ENCODE data around the gene CENPX. TPM values are rescaled to one million over a fixed set of nuclear protein-coding genes. Genes with fewer than 3 reads are reported as not detected.
A peak's percentile ranks its signal among the peaks of the same experiment; 100 is the strongest.

The CENPX gene
- total and polyA plus RNA-seq, 2 of the 13 experiments (the other 11 are each of a cell fraction or from before 2014, with no cell fraction given): 92.7 to 170 TPM

- peak; percentile 81; the same call in 1 of the 2 replicates for TF ChIP-seq E2F1 (CRISPR knock-in tag; IDR thresholded peaks at IDR 0.05)
- no peak for TF ChIP-seq SOX6 (IDR thresholded peaks at IDR 0.05)
- peak; percentile 92 for TF ChIP-seq SOX6 (CRISPR knock-in tag; IDR thresholded peaks at IDR 0.05)
- TF ChIP-seq TEAD3 (CRISPR knock-in tag; optimal IDR thresholded peaks at IDR 0.05; ENCODE audit: borderline replicate concordance): peak; percentile 81
- no peak for TF ChIP-seq ZNF766 (CRISPR knock-in tag; IDR thresholded peaks at IDR 0.05; ENCODE audit: borderline replicate concordance)
- TF ChIP-seq RXRA (CRISPR knock-in tag; IDR thresholded peaks at IDR 0.05): peak; percentile 97
- TF ChIP-seq, protein P1, sequence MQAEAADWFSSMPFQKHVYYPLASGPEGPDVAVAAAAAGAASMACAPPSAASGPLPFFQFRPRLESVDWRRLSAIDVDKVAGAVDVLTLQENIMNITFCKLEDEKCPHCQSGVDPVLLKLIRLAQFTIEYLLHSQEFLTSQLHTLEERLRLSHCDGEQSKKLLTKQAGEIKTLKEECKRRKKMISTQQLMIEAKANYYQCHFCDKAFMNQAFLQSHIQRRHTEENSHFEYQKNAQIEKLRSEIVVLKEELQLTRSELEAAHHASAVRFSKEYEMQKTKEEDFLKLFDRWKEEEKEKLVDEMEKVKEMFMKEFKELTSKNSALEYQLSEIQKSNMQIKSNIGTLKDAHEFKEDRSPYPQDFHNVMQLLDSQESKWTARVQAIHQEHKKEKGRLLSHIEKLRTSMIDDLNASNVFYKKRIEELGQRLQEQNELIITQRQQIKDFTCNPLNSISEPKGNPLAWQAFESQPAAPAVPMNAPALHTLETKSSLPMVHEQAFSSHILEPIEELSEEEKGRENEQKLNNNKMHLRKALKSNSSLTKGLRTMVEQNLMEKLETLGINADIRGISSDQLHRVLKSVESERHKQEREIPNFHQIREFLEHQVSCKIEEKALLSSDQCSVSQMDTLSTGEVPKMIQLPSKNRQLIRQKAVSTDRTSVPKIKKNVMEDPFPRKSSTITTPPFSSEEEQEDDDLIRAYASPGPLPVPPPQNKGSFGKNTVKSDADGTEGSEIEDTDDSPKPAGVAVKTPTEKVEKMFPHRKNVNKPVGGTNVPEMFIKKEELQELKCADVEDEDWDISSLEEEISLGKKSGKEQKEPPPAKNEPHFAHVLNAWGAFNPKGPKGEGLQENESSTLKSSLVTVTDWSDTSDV (CRISPR knock-in tag; IDR thresholded peaks at IDR 0.05): peak; percentile 3; the same call in 1 of the 2 replicates
- TF ChIP-seq BRF2 (CRISPR knock-in tag; IDR thresholded peaks at IDR 0.05): no peak
- TF ChIP-seq SP4 (CRISPR knock-in tag; IDR thresholded peaks at IDR 0.05): peak; percentile 71
- no peak for TF ChIP-seq MAFK (conservative IDR thresholded peaks at IDR 0.05 in 1 of 2, IDR thresholded peaks at IDR 0.05 in 1 of 2; ENCODE audit: low read length in 2 of 2)
- TF ChIP-seq TAF1 (CRISPR knock-in tag; IDR thresholded peaks at IDR 0.05): peak; percentile 58; the same call in 1 of the 2 replicates
- peak; percentile 88; the same call in 1 of the 2 replicates for TF ChIP-seq ESRRA (CRISPR knock-in tag; IDR thresholded peaks at IDR 0.05; ENCODE audit: low read depth)
- peak; percentile 56; the same call in 1 of the 2 replicates for TF ChIP-seq ZNF225 (CRISPR knock-in tag; IDR thresholded peaks at IDR 0.05)
- no peak for TF ChIP-seq GABPA (IDR thresholded peaks at IDR 0.05; ENCODE audit: low read depth, low read length)
- TF ChIP-seq GABPA (CRISPR knock-in tag; IDR thresholded peaks at IDR 0.05; ENCODE audit: low read depth): peak; percentile 25
- TF ChIP-seq ARNT2 (CRISPR knock-in tag; IDR thresholded peaks at IDR 0.05; ENCODE audit: low read depth): peak; percentile 56; the same call in 1 of the 2 replicates
- no peak for TF ChIP-seq CHCHD3 (CRISPR knock-in tag; IDR thresholded peaks at IDR 0.05)
- TF ChIP-seq GTF3A (CRISPR knock-in tag; conservative IDR thresholded peaks at IDR 0.05): no peak; the same call in 1 of the 2 replicates
- TF ChIP-seq BRCA1 (CRISPR knock-in tag; IDR thresholded peaks at IDR 0.05): peak; percentile 91
- TF ChIP-seq, protein P2, sequence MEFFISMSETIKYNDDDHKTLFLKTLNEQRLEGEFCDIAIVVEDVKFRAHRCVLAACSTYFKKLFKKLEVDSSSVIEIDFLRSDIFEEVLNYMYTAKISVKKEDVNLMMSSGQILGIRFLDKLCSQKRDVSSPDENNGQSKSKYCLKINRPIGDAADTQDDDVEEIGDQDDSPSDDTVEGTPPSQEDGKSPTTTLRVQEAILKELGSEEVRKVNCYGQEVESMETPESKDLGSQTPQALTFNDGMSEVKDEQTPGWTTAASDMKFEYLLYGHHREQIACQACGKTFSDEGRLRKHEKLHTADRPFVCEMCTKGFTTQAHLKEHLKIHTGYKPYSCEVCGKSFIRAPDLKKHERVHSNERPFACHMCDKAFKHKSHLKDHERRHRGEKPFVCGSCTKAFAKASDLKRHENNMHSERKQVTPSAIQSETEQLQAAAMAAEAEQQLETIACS (CRISPR knock-in tag; IDR thresholded peaks at IDR 0.05): no peak
- peak; percentile 75; the same call in 1 of the 2 replicates for TF ChIP-seq ZBTB3 (CRISPR knock-in tag; IDR thresholded peaks at IDR 0.05; ENCODE audit: borderline replicate concordance, low read depth)
- no peak for TF ChIP-seq SETDB1 (CRISPR knock-in tag; IDR thresholded peaks at IDR 0.05; ENCODE audit: borderline replicate concordance)
- TF ChIP-seq FOXC1 (CRISPR knock-in tag; IDR thresholded peaks at IDR 0.05; ENCODE audit: borderline replicate concordance): no peak
- TF ChIP-seq ZNF629 (CRISPR knock-in tag; conservative IDR thresholded peaks at IDR 0.05): peak; percentile 67; the same call in 1 of the 2 replicates
- TF ChIP-seq SMAD9 (CRISPR knock-in tag; IDR thresholded peaks at IDR 0.05): no peak
Observed at GRCh38 chr17:82000803-82001570, 21.7 kb downstream of the CENPX start (continued).

All from HepG2 (cell line).